ENCODE measurements around the gene ZNF556. TPM values are rescaled to one million over a fixed set of nuclear protein-coding genes. Genes with fewer than 3 reads are reported as not detected.
A peak's percentile ranks its signal among the peaks of the same experiment; 100 is the strongest.

The ZNF556 gene
- total RNA-seq, 1 donor: 0.86 TPM

DNA sequence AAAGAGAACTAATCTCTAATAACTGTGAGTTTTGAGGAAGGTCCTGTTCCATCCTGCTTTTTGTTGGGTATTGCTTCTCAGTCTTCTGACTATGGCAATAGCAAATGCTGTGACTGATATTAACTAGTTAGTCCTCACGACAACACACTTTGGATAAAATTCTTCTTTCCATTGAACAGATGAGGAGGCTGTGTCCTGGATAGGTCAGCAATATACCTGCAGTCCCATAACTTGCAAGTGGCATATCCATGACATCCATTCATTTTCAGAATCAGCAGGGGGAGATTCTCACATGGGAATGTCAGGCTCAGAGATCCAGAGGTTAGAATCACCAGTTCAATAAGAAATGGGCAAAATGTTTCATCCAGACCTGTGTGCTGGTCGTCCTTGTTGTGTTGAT, 40.1 kb upstream of the ZNF556 start:
- DNase-seq (ENCODE audit: low read depth): no peak
- no peak overlapping the region for H3K4me3 ChIP-seq (ENCODE audit: low read depth, low read length)
- no peak for TF ChIP-seq CTCF (IDR thresholded peaks at IDR 0.05; ENCODE audit: insufficient read depth, low read depth, low read length)

DNA sequence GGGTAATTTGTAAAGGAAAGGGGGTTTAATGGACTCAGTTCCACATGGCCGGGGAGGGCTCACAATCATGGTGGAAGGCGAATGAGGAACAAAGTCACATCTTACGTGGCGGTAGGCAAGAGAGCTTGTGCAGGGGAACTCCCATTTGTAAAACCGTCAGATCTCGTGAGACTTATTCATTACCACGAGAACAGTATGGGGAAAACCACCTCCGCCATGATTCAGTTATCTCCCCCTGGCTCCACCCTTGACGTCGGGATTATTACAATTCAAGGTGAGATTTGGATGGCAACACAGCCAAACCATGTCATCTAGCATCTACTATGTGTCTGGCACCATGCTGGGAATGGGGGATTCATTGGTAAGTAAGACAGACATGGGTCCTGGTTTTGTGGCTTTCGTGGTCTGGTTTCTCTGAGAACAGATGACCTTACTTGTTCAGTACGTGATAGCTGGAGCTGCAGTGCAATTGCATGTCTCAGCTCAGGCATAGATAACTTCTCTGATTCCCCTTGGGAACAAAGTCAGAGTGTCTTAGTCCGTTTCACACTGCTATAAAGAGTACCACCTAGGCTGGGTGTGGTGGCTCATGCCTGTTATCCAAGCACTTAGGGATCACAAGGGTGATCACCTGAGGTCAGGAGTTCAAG, 39.2 kb upstream of the ZNF556 start:
- no peak for DNase-seq (ENCODE audit: low read depth)
- no peak for TF ChIP-seq CTCF (IDR thresholded peaks at IDR 0.05; ENCODE audit: insufficient read depth, low read depth, low read length)
- no peak overlapping the region for H3K4me3 ChIP-seq (ENCODE audit: low read depth, low read length)

DNA sequence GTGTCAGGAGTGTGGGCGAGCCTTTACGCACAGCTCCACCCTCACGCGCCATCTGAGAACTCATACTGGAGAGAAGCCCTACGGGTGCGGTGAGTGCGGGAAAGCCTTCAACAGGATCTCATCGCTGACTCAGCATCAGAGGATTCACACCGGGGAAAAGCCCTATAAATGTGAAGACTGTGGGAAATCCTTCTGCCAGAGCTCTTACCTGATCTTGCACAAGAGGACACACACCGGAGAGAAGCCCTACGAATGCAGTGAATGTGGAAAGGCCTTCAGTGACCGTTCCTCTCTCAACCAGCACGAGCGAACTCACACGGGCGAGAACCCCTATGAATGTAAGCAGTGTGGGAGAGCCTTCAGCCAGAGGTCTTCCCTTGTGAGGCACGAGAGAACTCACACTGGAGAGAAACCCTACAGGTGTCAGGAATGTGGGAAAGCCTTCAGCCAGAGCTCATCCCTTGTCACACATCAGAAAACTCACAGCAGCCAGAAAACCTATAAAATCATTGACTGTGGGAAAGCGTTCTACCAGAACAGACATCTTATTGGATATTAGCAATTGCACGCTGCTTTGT, 32.8 kb upstream of the ZNF556 start:
- H3K4me3 ChIP-seq (ENCODE audit: low read depth, low read length): no peak overlapping the region
- DNase-seq (ENCODE audit: low read depth): no peak
- no peak for TF ChIP-seq CTCF (IDR thresholded peaks at IDR 0.05; ENCODE audit: insufficient read depth, low read depth, low read length)

DNA sequence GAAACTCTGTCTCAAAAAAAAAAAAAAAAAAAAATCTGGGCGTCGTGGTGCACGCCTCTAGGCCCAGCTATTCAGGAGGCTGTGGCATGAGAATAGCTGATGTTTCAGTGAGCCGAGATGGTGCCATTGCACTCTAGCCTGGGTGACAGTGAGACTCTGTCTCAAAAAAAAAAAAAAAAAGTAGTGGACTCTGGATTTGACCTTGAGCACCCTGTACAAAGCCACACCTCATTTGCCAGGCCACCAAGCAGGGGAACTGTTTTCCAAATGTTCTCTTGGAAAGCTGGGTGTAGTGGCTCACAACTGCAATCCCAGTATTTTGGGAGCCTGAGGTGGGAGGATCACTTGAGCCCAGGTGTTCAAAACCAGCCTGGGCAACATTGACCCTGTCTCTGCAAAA, 29.7 kb upstream of the ZNF556 start:
- no peak for TF ChIP-seq CTCF (IDR thresholded peaks at IDR 0.05; ENCODE audit: insufficient read depth, low read depth, low read length)
- no peak overlapping the region for H3K4me3 ChIP-seq (ENCODE audit: low read depth, low read length)

DNA sequence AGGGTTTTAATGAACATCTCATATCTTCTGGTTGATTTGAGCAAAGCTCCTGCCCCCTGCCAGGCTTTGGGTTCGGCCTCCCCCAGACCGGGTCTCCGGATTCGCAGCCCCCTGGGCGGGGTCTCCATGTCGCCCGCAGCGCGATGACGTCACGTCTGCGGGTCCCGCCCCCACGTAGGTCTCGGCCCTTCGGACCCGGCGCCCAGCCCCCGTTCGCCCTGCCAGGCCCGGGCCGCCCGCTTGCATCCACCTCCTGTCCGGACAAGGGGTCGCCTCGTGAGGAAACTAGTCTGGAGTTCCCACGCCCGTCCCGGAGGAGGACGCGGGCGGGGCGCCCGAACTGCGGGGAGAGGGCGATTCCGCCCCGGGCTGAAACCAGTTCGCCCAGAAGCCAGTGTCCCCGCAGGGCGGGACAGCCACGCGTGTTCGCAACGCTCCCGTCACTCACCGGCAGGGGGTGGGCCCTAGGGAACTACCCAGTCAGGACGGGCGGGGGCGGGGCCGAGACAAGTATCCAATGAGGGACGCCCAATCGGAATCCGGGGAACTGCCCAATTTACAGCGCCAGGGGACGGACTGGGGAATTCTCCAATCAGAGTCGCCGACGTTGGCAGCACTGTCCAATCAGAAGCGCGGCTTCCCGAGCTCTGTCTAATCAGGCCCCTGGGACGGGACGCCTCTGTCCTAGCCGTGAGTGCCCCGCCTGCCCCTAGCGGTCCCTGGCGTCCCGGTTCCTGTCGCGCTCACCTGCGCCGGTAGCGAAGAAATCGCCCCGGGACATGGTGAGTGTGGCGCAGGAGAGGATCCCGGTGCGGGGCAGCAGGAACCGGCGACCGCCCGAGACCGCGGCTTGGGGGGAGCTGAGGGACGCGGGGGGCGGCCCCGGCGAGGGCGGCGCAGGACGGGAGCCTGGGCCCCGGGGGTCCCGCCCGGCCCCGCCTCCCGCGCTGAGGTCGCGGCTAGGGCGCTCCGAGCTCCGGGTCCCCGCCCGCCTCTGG, 26.0 kb upstream of the ZNF556 start, which contains the start of gene ZNF555:
Gene ZNF555 (plus strand): TSS at position 682 of the 998 bp plus-strand sequence. CDS start 98 bp downstream, at position 780.
- peak; percentile 28 for TF ChIP-seq CTCF (IDR thresholded peaks at IDR 0.05; ENCODE audit: insufficient read depth, low read depth, low read length)
- H3K4me3 ChIP-seq (ENCODE audit: low read depth, low read length): peak within 1 kb of the TSS; percentile 80
- peak; percentile 100 for DNase-seq (ENCODE audit: low read depth)

More for the DNA sequence above, 29.7 kb upstream of the ZNF556 start:
- DNase-seq (ENCODE audit: low read depth): no peak

DNA sequence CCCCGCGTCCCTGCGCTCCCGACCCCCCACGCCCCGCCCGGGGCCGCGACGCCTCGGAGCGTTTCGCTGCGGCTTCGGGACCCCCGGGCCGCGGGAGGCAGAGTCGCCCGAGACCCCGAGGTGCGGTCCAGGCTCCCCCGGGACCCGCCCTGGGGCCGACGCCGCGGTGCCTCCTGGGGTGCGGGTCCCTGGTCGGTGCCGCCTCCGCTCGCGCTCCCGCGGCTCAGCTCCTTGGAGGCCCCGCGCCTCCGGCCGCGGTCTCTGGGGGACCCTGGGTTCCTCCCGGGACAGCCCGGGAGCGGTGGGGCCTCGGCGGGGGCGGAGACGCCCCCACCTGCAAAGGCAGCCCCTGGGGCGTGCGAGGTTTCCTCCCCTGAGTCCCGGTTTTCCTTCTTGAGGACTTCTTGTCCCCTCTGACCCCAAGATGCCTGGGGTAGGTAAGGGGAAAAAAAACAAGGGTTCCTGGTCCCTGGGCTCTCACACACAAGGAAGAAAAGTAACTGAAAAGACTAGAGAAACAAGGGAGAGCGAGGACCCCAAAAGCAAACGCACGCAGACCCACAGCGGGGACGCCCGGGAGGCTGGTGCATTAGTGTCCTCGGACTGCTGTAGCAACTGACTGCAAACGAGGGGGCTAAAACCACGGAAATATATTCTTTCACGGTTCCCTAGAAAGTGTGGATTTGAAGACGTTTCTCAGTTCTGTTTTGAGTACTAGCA, 25.1 kb upstream of the ZNF556 start:
- peak overlapping the region; percentile 80 for H3K4me3 ChIP-seq (ENCODE audit: low read depth, low read length)
- no peak for DNase-seq (ENCODE audit: low read depth)
- TF ChIP-seq CTCF (IDR thresholded peaks at IDR 0.05; ENCODE audit: insufficient read depth, low read depth, low read length): no peak

Measured in fibroblast of villous mesenchyme (primary cell).